Body of pancreas (tissue), 4 donors: Measurements from ENCODE around the gene KRTAP10-8.

Experiments
- CTCF ChIP-seq, 7 experiments: fragments of 450-650 bp in 4 of 7; fragments of 200-600 bp in 3 of 7; sonication (generic) in 3 of 7; IDR thresholded peaks; one replicate each; pipeline ENCODE4 v1.5.1; 2016 to 2019; ENCODE audit warnings: antibody characterized with exemption in 7 of 7
- POLR2A ChIP-seq, 3 donors: fragments of 450-650 bp; IDR thresholded peaks; one replicate each; pipeline ENCODE4 v1.6.1; 2016; ENCODE audit warnings: antibody characterized with exemption in 3 of 3, mild to moderate bottlenecking in 2 of 3

DNA sequence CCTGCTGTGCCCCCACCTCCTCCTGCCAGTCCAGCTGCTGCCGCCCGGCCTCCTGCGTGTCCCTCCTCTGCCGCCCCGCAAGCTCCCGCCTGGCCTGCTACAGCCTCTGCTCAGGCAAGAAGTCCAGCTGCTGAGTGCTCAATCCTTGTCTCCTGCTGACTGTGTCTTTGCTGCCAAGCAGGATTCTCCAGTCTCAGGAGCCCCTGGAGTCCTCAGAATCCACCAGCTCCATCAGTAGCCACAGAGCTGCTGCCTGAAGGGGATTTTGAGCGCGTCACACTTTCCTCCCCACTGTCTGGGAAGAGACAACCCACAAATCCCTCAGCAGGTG lies 35.3 kb downstream of the KRTAP10-8 start:
- TF ChIP-seq CTCF (IDR thresholded peaks at IDR 0.05) (no peak), POLR2A (IDR thresholded peaks at IDR 0.05) (no peak)
